A549 (cell line): Measurements from ENCODE around the gene DAB1. TPM values are rescaled to one million over a fixed set of nuclear protein-coding genes. Genes with fewer than 3 reads are reported as not detected.
"Not testable (repeated sequence)": the region's sequence is repeated elsewhere in the genome, so short reads cannot be mapped to it uniquely, and the experiment has no call there.

Experiments
- ATAC-seq, 2 experiments: fragments of 200-7000 bp in 1 of 2; fragments of >200 bp in 1 of 2; cut with Nextera tagmentation in 1 of 2; cut with Tn5 transposase in 1 of 2; 3 replicates each; pipeline versions ENCODE4 v1.8.0 to v1.9.1; 2018 to 2020; ENCODE audit warnings: mild to moderate bottlenecking in 1 of 2, moderate library complexity in 1 of 2
- CTCF ChIA-PET: fragments of 300-600 bp; sonication (Branson Sonifier 250); formaldehyde crosslinking; extraction: SDS; loops from one replicate; lab custom pipeline; 2021; ENCODE audit warnings: antibody characterized with exemption, inconsistent platforms; lab: Yijun Ruan, JAX
- POLR2A ChIA-PET: fragments of 350-600 bp; formaldehyde crosslinking; extraction: SDS; loops from one replicate; lab custom pipeline; 2021; ENCODE audit warnings: antibody characterized with exemption, inconsistent platforms; lab: Yijun Ruan, JAX
- DNase-seq, 2 experiments: peaks; one replicate each; pipeline versions ENCODE4 v3.0.0 to v3.0.0-alpha.2; 2011 to 2016; ENCODE audit warnings: low read depth in 1 of 2, low spot score in 1 of 2
- FAIRE-seq: peaks from 2 replicates; lab custom pipeline; 2011; peaks lifted over from hg19 to GRCh38; lab: Jason Lieb, UNC
- H3K27ac ChIP-seq, 2 experiments: fragments of >200 bp; sonication (Bioruptor Twin); formaldehyde crosslinking; 3 replicates each; pipeline ENCODE4 v1.5.1; 2016 to 2017
- H3K4me1 ChIP-seq: fragments of >200 bp; sonication (Bioruptor Twin); formaldehyde crosslinking; 3 replicates; pipeline ENCODE4 v1.6.1; 2016
- H3K4me2 ChIP-seq: fragments of >200 bp; sonication (Bioruptor Twin); formaldehyde crosslinking; 3 replicates; pipeline ENCODE4 v1.6.1; 2016
- H3K4me3 ChIP-seq: fragments of >200 bp; sonication (Bioruptor Twin); formaldehyde crosslinking; 3 replicates; pipeline ENCODE4 v1.5.1; 2016
- H3K9me3 ChIP-seq: fragments of >200 bp; sonication (Bioruptor Twin); formaldehyde crosslinking; 3 replicates; pipeline ENCODE4 v1.6.1; 2016
- ATOH8 ChIP-seq: fragments of 250-450 bp; sonication (Bioruptor Pico); IDR thresholded peaks from 2 replicates; pipeline ENCODE4 v1.5.0; 2020; ENCODE audit warnings: low read depth, mild to moderate bottlenecking, moderate library complexity
- BCL3 ChIP-seq: fragments of >200 bp; sonication (Bioruptor Twin); formaldehyde crosslinking; IDR thresholded peaks from 3 replicates; pipeline ENCODE4 v1.6.1; 2016
- CBX2 ChIP-seq: fragments of 200-600 bp; sonication (generic); IDR thresholded peaks from 2 replicates; pipeline ENCODE4 v1.6.1; 2016; ENCODE audit warnings: low read depth, mild to moderate bottlenecking, borderline replicate concordance
- CHD2 ChIP-seq: fragments of 150-350 bp; IDR thresholded peaks from 2 replicates; pipeline ENCODE4 v1.6.1; 2014; ENCODE audit warnings: low read length; ENCODE audit not compliant: partially characterized antibody
- EHMT2 ChIP-seq: fragments of 200-600 bp; sonication (generic); IDR thresholded peaks from 2 replicates; pipeline ENCODE4 v1.6.1; 2016; ENCODE audit warnings: antibody characterized with exemption, low read depth, mild to moderate bottlenecking, moderate library complexity
- FOXS1 ChIP-seq: fragments of 250-450 bp; sonication (Bioruptor Pico); IDR thresholded peaks from 2 replicates; pipeline ENCODE4 v1.5.0; 2020; ENCODE audit warnings: mild to moderate bottlenecking, moderate library complexity
- HEYL ChIP-seq: fragments of 250-450 bp; sonication (Bioruptor Pico); IDR thresholded peaks from 2 replicates; pipeline ENCODE4 v1.8.0; 2021; ENCODE audit warnings: mild to moderate bottlenecking, moderate library complexity
- JUNB ChIP-seq: fragments of >200 bp; sonication (Bioruptor Twin); formaldehyde crosslinking; IDR thresholded peaks from 2 replicates; pipeline ENCODE4 v1.6.1; 2016
- KDM5A ChIP-seq: fragments of 200-600 bp; sonication (generic); IDR thresholded peaks from 2 replicates; pipeline ENCODE4 v1.6.1; 2016; ENCODE audit warnings: antibody characterized with exemption, mild to moderate bottlenecking
- MYC ChIP-seq: IDR thresholded peaks from 2 replicates; pipeline ENCODE4 v1.6.1; 2012; ENCODE audit warnings: mild to moderate bottlenecking, inconsistent platforms, low read length, improper control_type of control experiment, borderline replicate concordance
- NFE2L2 ChIP-seq: fragments of 150-350 bp; conservative IDR thresholded peaks from 2 replicates; pipeline ENCODE4 v1.6.1; 2014; ENCODE audit warnings: low read length
- NR3C1 ChIP-seq: fragments of >200 bp; sonication (Bioruptor Twin); formaldehyde crosslinking; IDR thresholded peaks from 3 replicates; pipeline ENCODE4 v1.6.1; 2017
- RARB ChIP-seq: fragments of 250-450 bp; sonication (Bioruptor Pico); IDR thresholded peaks from 2 replicates; pipeline ENCODE4 v1.8.0; 2021; ENCODE audit warnings: mild to moderate bottlenecking, moderate library complexity
- SMC3 ChIP-seq: fragments of >200 bp; sonication (Bioruptor Twin); formaldehyde crosslinking; IDR thresholded peaks from 3 replicates; pipeline ENCODE4 v1.6.1; 2018; ENCODE audit warnings: inconsistent platforms
- SREBF2 ChIP-seq: fragments of 450-650 bp; IDR thresholded peaks from 2 replicates; pipeline ENCODE4 v1.6.1; 2014; ENCODE audit warnings: mild to moderate bottlenecking, moderate library complexity
- ZNF302 ChIP-seq: fragments of 250-450 bp; sonication (Bioruptor Pico); IDR thresholded peaks from 2 replicates; pipeline ENCODE4 v1.9.0; 2021; ENCODE audit warnings: inconsistent platforms, mild to moderate bottlenecking, moderate library complexity
- WGBS: methylation state at CpG from one replicate; pipeline ENCODE4 v1.1.6; 2017; ENCODE audit errors: missing lambda C conversion rate; 5-methylcytosine and 5-hydroxymethylcytosine counted together
- polyA plus RNA-seq, 4 experiments: library from polyadenylated mRNA; depleted of rRNA in 3 of 4; stranded (reverse); fragments of >200 nt; fragmentation: RNase III in 1 of 4; extraction: RNeasy Plus Mini Kit Qiagen cat#74134 plus additional on column Dnase treatment in 1 of 4; gene quantifications; 2 replicates in 3 of 4; 3 replicates in 1 of 4; pipeline ENCODE4 v1.2.3, GENCODE V29; 2011 to 2017
- TF ChIP-seq, protein P1 (sequence below): fragments of 450-650 bp; IDR thresholded peaks from 2 replicates; pipeline ENCODE4 v1.6.1; 2014; ENCODE audit warnings: antibody characterized with exemption

The DAB1 gene
- polyA plus RNA-seq, 2 of the 4 experiments (the other 2 are of a cell fraction) = not detected

GRCh38 chr1:57229076-57229475 lies 194.8 kb downstream of the DAB1 start:
- no peak overlapping the region for H3K4me3 ChIP-seq
- TF ChIP-seq RARB (no peak), SREBF2 (no peak), NFE2L2 (no peak), NR3C1 (no peak), KDM5A (no peak), CHD2 (no peak)
- TF ChIP-seq, all 56 proteins: peak for 0
- FAIRE-seq (no peak), ATAC-seq (no peak), DNase-seq (no peak)
- WGBS = 24% methylated on average over 4 of the region's 4 CpGs
- no peak overlapping the region for H3K4me2 ChIP-seq
- POLR2A ChIA-PET = no interaction called here
- no peak overlapping the region for H3K27ac ChIP-seq
- no peaks in the 10 kb centered on the region for H3K9me3 ChIP-seq
- H3K4me1 ChIP-seq = no peaks in the 10 kb centered on the region
- CTCF ChIA-PET = no interaction called here

DNA sequence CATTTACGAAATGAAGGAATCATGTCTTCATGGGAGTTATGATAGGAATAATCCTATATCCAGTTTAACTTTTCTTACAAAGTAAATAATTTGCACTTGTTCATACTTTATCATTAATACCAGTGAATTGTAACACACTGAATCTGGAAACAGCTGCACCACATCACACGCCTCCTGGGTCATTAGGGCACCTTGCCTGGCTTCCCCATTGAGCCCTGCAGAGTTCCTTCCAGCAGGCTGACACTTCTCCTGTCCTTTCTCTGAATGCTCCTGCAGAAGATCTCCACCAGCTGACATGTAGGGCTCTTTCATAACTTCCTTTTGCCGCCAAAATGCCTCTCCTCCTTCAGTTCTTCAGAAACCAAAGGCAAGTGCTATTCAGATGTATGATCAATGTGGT lies 201.1 kb downstream of the DAB1 start:
- H3K4me3 ChIP-seq = no peak overlapping the region
- ATAC-seq (no peak), FAIRE-seq (no peak), DNase-seq (no peak)
- ChIA-PET POLR2A (no interaction called here), CTCF (no interaction called here)
- 5% methylated on average over 3 of the region's 3 CpGs for WGBS
- no peak overlapping the region for H3K27ac ChIP-seq
- TF ChIP-seq ATOH8 (CRISPR knock-in tag) (no peak), ZNF302 (no peak)
- no peak overlapping the region for H3K4me2 ChIP-seq
- H3K4me1 ChIP-seq = no peaks in the 10 kb centered on the region
- H3K9me3 ChIP-seq = no peaks in the 10 kb centered on the region

DNA sequence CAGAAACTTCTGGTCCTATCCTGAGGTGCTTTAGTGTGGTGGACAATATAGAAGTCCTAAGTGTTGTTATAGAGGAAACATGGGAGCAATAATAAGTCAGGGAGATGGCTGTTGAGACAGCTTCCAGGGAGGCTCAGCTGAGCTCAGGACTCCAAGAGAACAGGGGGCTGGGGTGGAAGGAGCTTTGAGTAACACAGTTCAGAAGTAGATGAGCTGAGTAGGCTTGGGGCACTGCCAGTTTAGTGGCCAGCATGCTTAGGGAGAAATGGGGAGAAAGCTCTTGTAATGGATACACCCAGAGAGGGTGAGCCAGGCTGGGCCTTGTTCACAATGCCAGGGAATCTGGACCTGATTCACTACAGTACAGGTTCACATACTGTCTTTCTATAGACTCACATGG lies 201.6 kb downstream of the DAB1 start:
- H3K9me3 ChIP-seq = no peaks in the 10 kb centered on the region
- DNase-seq (no peak), FAIRE-seq (no peak), ATAC-seq (no peak)
- POLR2A ChIA-PET = no interaction called here
- no peak overlapping the region for H3K4me2 ChIP-seq
- H3K4me1 ChIP-seq = no peaks in the 10 kb centered on the region
- H3K27ac ChIP-seq = no peak overlapping the region
- H3K4me3 ChIP-seq = no peak overlapping the region
- TF ChIP-seq NR3C1 (no peak), EHMT2 (no peak), BCL3 (no peak), MYC (no peak), SMC3 (no peak), JUNB (no peak), CBX2 (no peak), FOXS1 (CRISPR knock-in tag) (no peak), HEYL (no peak)
- TF ChIP-seq, protein P1, sequence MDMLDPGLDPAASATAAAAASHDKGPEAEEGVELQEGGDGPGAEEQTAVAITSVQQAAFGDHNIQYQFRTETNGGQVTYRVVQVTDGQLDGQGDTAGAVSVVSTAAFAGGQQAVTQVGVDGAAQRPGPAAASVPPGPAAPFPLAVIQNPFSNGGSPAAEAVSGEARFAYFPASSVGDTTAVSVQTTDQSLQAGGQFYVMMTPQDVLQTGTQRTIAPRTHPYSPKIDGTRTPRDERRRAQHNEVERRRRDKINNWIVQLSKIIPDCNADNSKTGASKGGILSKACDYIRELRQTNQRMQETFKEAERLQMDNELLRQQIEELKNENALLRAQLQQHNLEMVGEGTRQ = no peak
- CTCF ChIA-PET = interaction anchor here (0.6 kb wide), 1 partner anchor 239 kb away, joined by 3 read pairs; no protein-coding TSS in a partner anchor

DNA sequence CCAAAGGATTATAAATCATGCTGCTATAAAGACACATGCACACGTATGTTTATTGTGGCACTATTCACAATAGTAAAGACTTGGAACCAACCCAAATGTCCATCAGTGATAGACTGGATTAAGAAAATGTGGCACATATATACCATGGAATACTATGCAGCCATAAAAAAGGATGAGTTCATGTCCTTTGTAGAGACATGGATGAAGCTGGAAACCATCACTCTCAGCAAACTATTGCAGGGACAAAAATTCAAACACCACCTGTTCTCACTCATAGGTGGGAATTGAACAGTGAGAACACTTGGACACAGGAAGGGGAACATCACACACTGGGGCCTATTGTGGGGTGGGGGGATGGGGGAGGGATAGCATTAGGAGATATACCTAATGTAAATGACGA lies 203.0 kb downstream of the DAB1 start:
- DNase-seq, FAIRE-seq, POLR2A ChIA-PET, ATAC-seq, H3K4me2 ChIP-seq, CTCF ChIA-PET, H3K4me3 ChIP-seq, H3K4me1 ChIP-seq, H3K9me3 ChIP-seq, H3K27ac ChIP-seq: not testable (repeated sequence)
- 0% methylated on average over 1 of the region's 2 CpGs for WGBS
